ENCODE data around the gene TWF1.

TWF1 gene

DNA sequence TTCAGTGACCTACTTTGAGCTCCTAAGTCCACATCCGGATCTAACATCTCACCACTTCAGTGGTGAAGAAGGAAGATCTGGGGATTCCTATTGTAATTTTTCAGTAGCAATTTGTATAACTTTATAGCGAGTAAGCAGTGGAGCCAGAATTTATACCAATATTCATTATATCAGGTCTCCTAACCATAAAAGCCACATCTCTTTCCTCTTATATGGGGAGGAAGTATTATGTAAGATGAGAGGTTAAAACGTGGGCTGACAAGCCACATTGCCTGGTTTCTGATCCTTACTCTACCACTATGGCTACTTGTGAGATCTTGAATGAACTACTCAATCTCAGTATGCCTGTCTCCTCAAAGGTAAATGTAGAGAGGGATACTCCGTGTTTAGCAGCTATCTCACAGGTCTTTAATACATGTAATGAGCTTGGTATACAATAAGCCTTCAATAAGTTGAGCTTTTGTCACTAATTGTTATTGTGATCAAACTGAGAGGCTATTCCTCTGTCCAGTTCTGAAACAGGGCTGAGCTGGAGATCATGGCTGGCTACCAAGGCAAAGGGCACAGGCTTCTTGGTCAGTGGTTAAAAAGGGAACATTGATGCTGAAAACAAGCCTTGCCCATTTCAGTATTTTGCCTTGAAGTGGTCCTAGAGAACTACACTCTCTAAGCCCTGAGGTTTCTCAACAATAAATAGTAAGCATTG, 26.5 kb upstream of the TWF1 start:
- Histone ChIP-seq H3K9me3 (ENCODE audit: control insufficient read depth, low read length) (no peaks in the 10 kb centered on the region), H3K36me3 (ENCODE audit: control insufficient read depth, insufficient read depth, low read length, severe bottlenecking) (no peaks in the 10 kb centered on the region), H3K27me3 (replicated peaks; ENCODE audit: control insufficient read depth, insufficient read depth, low read length) (no peaks in the 10 kb centered on the region), H3K4me1 (ENCODE audit: control insufficient read depth, insufficient read depth, low read length) (peaks cover 20% of the 10 kb centered on the region), H3K4me3 (ENCODE audit: low read length) (no peak overlapping the region), H3K9ac (ENCODE audit: low read length) (no peak overlapping the region)
- DNase-seq (ENCODE audit: low read depth), result no peak

DNA sequence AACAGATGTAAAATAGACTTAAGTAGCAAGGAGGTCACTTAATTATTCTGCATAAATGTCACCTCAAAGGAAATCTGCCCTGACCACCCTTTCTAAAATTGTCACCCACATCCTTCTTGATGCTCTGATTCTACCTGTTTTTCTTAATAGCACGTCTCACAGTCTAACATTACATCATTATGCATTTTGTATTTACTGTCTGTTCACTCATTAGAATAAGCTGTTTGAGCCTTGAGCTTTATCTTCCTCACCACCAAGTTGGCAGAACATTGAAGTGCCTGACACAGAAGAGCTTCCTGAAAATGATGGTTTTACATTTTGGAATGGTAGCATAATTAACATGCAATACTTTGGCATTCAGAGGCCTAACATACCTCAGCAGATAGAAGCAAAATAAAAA, 21.0 kb upstream of the TWF1 start:
- no peak for DNase-seq (ENCODE audit: low read depth)
- peaks cover 6% of the 10 kb centered on the region for H3K4me1 ChIP-seq (ENCODE audit: control insufficient read depth, insufficient read depth, low read length)
- H3K27me3 ChIP-seq (replicated peaks; ENCODE audit: control insufficient read depth, insufficient read depth, low read length), result no peaks in the 10 kb centered on the region
- H3K4me3 ChIP-seq (ENCODE audit: low read length), result no peak overlapping the region
- no peaks in the 10 kb centered on the region for H3K36me3 ChIP-seq (ENCODE audit: control insufficient read depth, insufficient read depth, low read length, severe bottlenecking)
- H3K9ac ChIP-seq (ENCODE audit: low read length), result no peak overlapping the region
- H3K9me3 ChIP-seq (ENCODE audit: control insufficient read depth, low read length), result no peaks in the 10 kb centered on the region

DNA sequence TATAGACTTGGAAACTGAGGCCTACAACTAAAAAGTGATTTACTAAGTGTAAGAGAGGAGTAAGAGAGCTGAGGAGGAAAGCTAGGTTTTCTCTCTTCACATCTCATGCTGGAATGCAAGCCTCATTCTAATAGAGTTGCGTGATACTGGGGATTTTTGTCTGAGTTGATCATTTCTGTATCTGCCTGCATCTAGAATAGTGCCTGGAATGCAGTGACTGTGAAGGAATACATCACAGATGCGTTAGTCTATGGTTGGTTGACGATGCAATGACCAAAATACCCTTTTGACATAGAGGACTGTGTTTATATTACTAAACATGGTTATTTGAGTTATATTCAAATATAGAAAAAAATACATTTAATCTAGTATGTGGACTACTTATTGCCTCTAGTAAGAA, 20.6 kb upstream of the TWF1 start:
- Histone ChIP-seq H3K9me3 (ENCODE audit: control insufficient read depth, low read length) (no peaks in the 10 kb centered on the region), H3K4me1 (ENCODE audit: control insufficient read depth, insufficient read depth, low read length) (peaks cover 6% of the 10 kb centered on the region), H3K9ac (ENCODE audit: low read length) (no peak overlapping the region), H3K27me3 (replicated peaks; ENCODE audit: control insufficient read depth, insufficient read depth, low read length) (no peaks in the 10 kb centered on the region), H3K4me3 (ENCODE audit: low read length) (no peak overlapping the region), H3K36me3 (ENCODE audit: control insufficient read depth, insufficient read depth, low read length, severe bottlenecking) (no peaks in the 10 kb centered on the region)
- peak; percentile 51 for DNase-seq (ENCODE audit: low read depth)

DNA sequence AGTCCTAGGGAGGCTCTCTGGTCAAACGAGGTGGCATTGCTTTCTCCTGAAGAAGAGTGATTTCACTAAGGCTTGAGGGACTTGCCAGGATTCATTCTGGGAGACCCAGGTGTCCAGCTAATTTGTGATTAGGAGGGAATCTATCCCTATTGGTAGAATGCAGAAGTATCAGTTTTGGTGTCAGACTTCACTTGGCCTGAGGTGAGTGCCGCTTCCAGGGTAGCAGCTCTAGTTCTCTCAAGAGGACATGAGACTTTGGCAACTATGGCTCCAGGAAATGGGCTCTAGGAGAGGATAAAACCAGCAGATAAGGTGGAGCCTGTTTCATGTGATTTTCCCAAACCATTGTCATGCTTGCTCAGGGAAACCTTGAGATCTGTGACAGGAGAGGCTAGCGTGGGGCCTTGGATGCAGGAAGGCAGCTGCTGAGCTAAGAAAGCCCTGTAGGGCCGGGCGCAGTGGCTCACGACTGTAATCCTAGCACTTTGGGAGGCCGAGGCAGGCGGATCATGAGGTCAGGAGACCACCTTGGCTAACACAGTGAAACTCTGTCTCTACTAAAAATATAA, 18.2 kb upstream of the TWF1 start:
- no peaks in the 10 kb centered on the region for H3K27me3 ChIP-seq (replicated peaks; ENCODE audit: control insufficient read depth, insufficient read depth, low read length)
- H3K9me3 ChIP-seq (ENCODE audit: control insufficient read depth, low read length), result no peaks in the 10 kb centered on the region
- no peaks in the 10 kb centered on the region for H3K36me3 ChIP-seq (ENCODE audit: control insufficient read depth, insufficient read depth, low read length, severe bottlenecking)
- peaks cover 2% of the 10 kb centered on the region for H3K4me1 ChIP-seq (ENCODE audit: control insufficient read depth, insufficient read depth, low read length)
- no peak overlapping the region for H3K9ac ChIP-seq (ENCODE audit: low read length)
- no peak overlapping the region for H3K4me3 ChIP-seq (ENCODE audit: low read length)
- no peak for DNase-seq (ENCODE audit: low read depth)

DNA sequence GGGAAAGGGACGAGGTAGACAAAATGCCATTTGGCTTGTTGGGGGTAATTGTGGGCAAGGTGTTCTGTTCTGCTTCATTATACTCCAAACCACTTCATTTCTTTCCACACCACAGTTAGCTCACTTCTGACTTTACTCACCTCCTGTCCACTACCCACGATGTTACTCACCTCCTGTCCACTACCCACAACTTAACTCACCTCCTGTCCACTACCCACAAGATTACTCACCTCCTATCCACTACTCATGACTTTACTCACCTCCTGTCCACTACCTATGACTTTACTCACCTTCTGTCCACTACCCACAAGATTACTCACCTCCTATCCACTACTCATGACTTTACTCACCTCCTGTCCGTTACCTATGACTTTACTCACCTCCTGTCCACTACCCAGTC, 10.1 kb upstream of the TWF1 start:
- no peaks in the 10 kb centered on the region for H3K9me3 ChIP-seq (ENCODE audit: control insufficient read depth, low read length)
- no peak for DNase-seq (ENCODE audit: low read depth)
- H3K4me1 ChIP-seq (ENCODE audit: control insufficient read depth, insufficient read depth, low read length), result no peaks in the 10 kb centered on the region
- H3K9ac ChIP-seq (ENCODE audit: low read length), result no peak overlapping the region
- no peaks in the 10 kb centered on the region for H3K27me3 ChIP-seq (replicated peaks; ENCODE audit: control insufficient read depth, insufficient read depth, low read length)
- no peaks in the 10 kb centered on the region for H3K36me3 ChIP-seq (ENCODE audit: control insufficient read depth, insufficient read depth, low read length, severe bottlenecking)
- no peak overlapping the region for H3K4me3 ChIP-seq (ENCODE audit: low read length)

DNA sequence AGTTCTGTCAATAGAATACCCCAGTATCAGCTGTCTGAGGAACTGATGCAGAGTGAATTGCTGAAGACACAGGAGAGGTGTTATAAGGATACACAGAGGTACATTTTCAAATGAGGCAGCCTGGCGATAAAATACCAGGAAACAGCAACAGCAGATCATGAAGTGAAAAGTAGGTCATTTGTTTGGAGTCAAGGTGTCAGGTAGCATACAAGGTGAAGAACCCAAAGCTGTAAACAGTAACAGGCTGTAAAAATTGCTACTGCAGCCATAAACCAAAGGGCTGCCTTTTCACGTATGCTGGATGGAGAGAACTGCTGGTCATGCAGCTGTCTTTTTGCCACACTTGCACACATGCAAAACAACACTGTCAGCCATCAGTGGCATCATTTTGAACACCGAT, 9.3 kb upstream of the TWF1 start:
- H3K27me3 ChIP-seq (replicated peaks; ENCODE audit: control insufficient read depth, insufficient read depth, low read length), result no peaks in the 10 kb centered on the region
- H3K4me3 ChIP-seq (ENCODE audit: low read length), result no peak overlapping the region
- no peak for DNase-seq (ENCODE audit: low read depth)
- H3K9me3 ChIP-seq (ENCODE audit: control insufficient read depth, low read length), result no peaks in the 10 kb centered on the region
- H3K36me3 ChIP-seq (ENCODE audit: control insufficient read depth, insufficient read depth, low read length, severe bottlenecking), result no peaks in the 10 kb centered on the region
- no peak overlapping the region for H3K9ac ChIP-seq (ENCODE audit: low read length)
- no peaks in the 10 kb centered on the region for H3K4me1 ChIP-seq (ENCODE audit: control insufficient read depth, insufficient read depth, low read length)

DNA sequence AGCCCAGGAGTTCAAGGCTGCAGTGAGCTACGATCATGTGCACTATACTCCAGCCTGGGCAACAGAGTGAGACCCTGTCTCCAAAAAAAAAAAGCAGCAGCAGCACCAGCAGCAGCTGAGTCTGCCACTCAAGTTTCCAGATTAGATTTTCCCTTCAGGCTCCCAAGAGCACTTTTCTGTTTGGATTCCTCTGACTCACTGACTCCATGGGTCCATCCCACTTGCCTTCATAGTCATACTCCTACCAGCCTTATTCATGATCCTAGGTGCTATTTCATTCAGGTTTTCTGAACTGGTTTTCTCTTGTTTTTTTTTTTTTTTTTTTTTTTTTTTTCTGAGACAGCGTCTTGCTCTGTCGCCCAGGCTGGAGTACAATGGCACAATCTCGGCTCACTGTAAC, 6.8 kb upstream of the TWF1 start:
- H3K9ac ChIP-seq (ENCODE audit: low read length), result no peak overlapping the region
- no peaks in the 10 kb centered on the region for H3K9me3 ChIP-seq (ENCODE audit: control insufficient read depth, low read length)
- no peaks in the 10 kb centered on the region for H3K4me1 ChIP-seq (ENCODE audit: control insufficient read depth, insufficient read depth, low read length)
- H3K36me3 ChIP-seq (ENCODE audit: control insufficient read depth, insufficient read depth, low read length, severe bottlenecking), result no peaks in the 10 kb centered on the region
- H3K4me3 ChIP-seq (ENCODE audit: low read length), result no peak overlapping the region
- no peak for DNase-seq (ENCODE audit: low read depth)
- no peaks in the 10 kb centered on the region for H3K27me3 ChIP-seq (replicated peaks; ENCODE audit: control insufficient read depth, insufficient read depth, low read length)

DNA sequence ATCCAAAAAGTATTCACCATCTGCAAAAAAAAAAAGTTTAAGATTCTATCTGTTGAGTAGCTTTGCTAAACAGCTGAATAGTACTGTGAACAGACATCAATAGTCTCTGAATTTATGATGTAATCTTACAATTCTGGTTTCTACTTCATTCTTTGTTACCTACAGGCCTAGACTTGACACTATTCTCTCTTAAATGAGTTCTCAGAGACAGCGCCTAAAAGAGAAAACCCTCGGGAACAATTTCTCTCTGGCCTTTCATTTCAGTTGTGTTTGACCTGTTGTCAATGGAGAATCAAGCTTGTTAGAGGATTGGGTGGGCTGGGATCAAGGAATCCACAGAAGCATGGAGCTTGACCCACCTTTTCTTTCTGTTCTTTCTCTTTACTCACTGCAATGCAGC, 5.9 kb upstream of the TWF1 start:
- Histone ChIP-seq H3K4me1 (ENCODE audit: control insufficient read depth, insufficient read depth, low read length) (peaks cover 6% of the 10 kb centered on the region), H3K9me3 (ENCODE audit: control insufficient read depth, low read length) (no peaks in the 10 kb centered on the region)
- DNase-seq (ENCODE audit: low read depth), result no peak

DNA sequence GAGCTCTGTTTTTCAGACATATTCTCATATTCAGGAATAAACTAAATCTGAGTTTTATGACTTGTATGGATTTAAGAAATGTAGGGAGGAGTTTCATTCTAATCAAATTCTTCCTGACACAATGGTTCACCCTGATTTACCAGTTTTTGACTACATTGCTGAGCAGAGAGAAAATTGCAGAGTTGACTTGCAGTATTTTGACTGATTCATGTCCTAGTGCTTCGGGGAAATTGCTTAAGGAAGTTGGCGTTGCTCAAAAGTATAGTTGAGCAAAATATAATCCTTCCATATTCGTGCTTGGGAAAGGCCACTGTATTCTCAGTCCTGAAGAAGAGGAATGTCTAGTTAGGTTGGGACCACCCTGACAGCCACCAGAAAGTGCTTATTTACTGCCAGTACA, 1.3 kb upstream of the TWF1 start:
- Histone ChIP-seq H3K36me3 (ENCODE audit: control insufficient read depth, insufficient read depth, low read length, severe bottlenecking) (peaks cover 15% of the 10 kb centered on the region), H3K27me3 (replicated peaks; ENCODE audit: control insufficient read depth, insufficient read depth, low read length) (no peaks in the 10 kb centered on the region), H3K9ac (ENCODE audit: low read length) (peak overlapping the region; percentile 97), H3K4me3 (ENCODE audit: low read length) (peak overlapping the region; percentile 98), H3K9me3 (ENCODE audit: control insufficient read depth, low read length) (no peaks in the 10 kb centered on the region), H3K4me1 (ENCODE audit: control insufficient read depth, insufficient read depth, low read length) (peaks cover 34% of the 10 kb centered on the region)
- DNase-seq (ENCODE audit: low read depth), result no peak

More for the DNA sequence above, 5.9 kb upstream of the TWF1 start:
- H3K9ac ChIP-seq (ENCODE audit: low read length), result no peak overlapping the region
- H3K27me3 ChIP-seq (replicated peaks; ENCODE audit: control insufficient read depth, insufficient read depth, low read length), result no peaks in the 10 kb centered on the region
- no peaks in the 10 kb centered on the region for H3K36me3 ChIP-seq (ENCODE audit: control insufficient read depth, insufficient read depth, low read length, severe bottlenecking)
- no peak overlapping the region for H3K4me3 ChIP-seq (ENCODE audit: low read length)

DNA sequence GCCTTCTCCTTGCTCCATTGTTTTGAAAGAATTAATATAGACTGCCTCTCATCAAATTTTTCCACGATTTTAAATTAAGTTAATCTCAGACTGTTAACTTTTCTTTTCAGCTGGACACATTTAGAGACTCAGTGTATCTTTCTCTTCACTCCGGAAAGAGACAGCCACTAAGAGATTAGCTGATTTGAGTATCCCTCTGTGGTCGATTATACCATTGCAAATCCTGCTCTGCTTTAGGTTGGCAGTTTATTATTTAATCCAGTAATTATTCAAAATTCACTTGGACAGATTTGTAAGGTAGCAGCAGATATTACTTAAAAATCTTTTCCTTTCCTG, 588 bp upstream of the TWF1 start:
- H3K9me3 ChIP-seq (ENCODE audit: control insufficient read depth, low read length), result no peaks in the 10 kb centered on the region
- H3K4me3 ChIP-seq (ENCODE audit: low read length), result peak overlapping the region; percentile 98

DNA sequence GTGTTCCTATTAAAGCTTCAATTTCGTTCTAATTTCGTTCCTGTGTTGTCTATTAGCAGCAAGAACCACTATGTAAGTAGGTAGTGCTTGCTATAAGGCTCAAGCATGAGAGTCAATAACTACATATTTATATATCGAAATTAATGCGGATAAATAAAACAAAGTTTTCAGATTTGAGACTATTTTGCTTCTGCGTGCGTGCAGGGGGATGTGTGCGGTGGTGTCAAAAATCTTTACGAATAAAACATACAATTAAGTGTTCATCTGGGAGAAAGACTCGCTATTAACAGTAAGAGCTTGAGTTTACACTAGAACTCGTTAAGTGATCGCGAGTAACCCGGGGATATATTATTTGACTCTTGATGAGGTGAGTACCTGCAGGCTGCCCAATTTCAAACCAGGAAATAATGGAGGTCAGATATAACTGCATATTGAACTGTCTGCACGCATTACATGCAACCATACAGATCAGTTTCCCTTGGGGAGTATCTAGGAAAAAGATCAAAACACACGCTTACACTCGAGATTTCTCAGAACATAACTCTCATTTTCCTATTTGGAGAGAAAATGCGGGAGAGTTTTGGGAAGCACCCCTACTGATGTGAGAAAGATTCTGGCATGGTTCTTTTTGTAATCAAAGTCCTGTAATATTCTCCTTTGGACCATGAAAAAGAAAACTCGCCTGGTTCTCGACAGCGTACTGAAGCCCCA, 813 bp downstream of the TWF1 start:
- peaks cover 36% of the 10 kb centered on the region for H3K36me3 ChIP-seq (ENCODE audit: control insufficient read depth, insufficient read depth, low read length, severe bottlenecking)
- peaks cover 34% of the 10 kb centered on the region for H3K4me1 ChIP-seq (ENCODE audit: control insufficient read depth, insufficient read depth, low read length)
- H3K9me3 ChIP-seq (ENCODE audit: control insufficient read depth, low read length), result no peaks in the 10 kb centered on the region
- DNase-seq (ENCODE audit: low read depth), result no peak
- peak overlapping the region; percentile 97 for H3K9ac ChIP-seq (ENCODE audit: low read length)
- H3K4me3 ChIP-seq (ENCODE audit: low read length), result peak overlapping the region; percentile 98
- no peaks in the 10 kb centered on the region for H3K27me3 ChIP-seq (replicated peaks; ENCODE audit: control insufficient read depth, insufficient read depth, low read length)

More for the DNA sequence above, 588 bp upstream of the TWF1 start:
- no peak for DNase-seq (ENCODE audit: low read depth)
- Histone ChIP-seq H3K9ac (ENCODE audit: low read length) (peak overlapping the region; percentile 97), H3K36me3 (ENCODE audit: control insufficient read depth, insufficient read depth, low read length, severe bottlenecking) (peaks cover 22% of the 10 kb centered on the region), H3K27me3 (replicated peaks; ENCODE audit: control insufficient read depth, insufficient read depth, low read length) (no peaks in the 10 kb centered on the region), H3K4me1 (ENCODE audit: control insufficient read depth, insufficient read depth, low read length) (peaks cover 34% of the 10 kb centered on the region)

Measured in adipocyte (in vitro differentiated cells).